Ovary (tissue), 9 donors: Measurements from ENCODE around the gene ACP6. TPM values are rescaled to one million over a fixed set of nuclear protein-coding genes. Genes with fewer than 3 reads are reported as not detected.

Source experiments
- DNase-seq, 5 donors: peaks; one replicate each; pipeline ENCODE4 v3.0.0-alpha.2; 2019 to 2020
- H3K27ac ChIP-seq, 2 donors: fragments of 200-600 bp; one replicate each; pipeline versions ENCODE4 v1.5.1 to v1.8.0; 2019 to 2022
- H3K27me3 ChIP-seq: fragments of 200-600 bp; one replicate; pipeline ENCODE4 v1.8.0; 2022
- H3K36me3 ChIP-seq: fragments of 200-600 bp; sonication (generic); one replicate; pipeline ENCODE4 v1.5.1; 2019
- H3K4me1 ChIP-seq: one replicate; pipeline ENCODE4 v1.8.1; 2013; ENCODE audit warnings: mild to moderate bottlenecking, moderate library complexity; ENCODE audit not compliant: insufficient read depth
- H3K4me3 ChIP-seq: fragments of 200-600 bp; sonication (generic); one replicate; pipeline ENCODE4 v1.5.1; 2017
- H3K9me3 ChIP-seq, 2 donors: fragments of 200-600 bp in 1 of 2; sonication (generic) in 1 of 2; one replicate each; pipeline versions ENCODE4 v1.5.1 to v1.8.1; 2013 to 2019; ENCODE audit warnings: mild to moderate bottlenecking in 1 of 2, moderate library complexity in 1 of 2
- EP300 ChIP-seq: sonication (generic); formaldehyde crosslinking; IDR thresholded peaks from one replicate; pipeline ENCODE4 v1.6.1; 2017; ENCODE audit warnings: antibody characterized with exemption
- POLR2A ChIP-seq: fragments of 450-650 bp; IDR thresholded peaks from one replicate; pipeline ENCODE4 v1.6.1; 2017; ENCODE audit warnings: antibody characterized with exemption, mild to moderate bottlenecking, moderate library complexity
- WGBS, 3 donors: extraction: QIAGEN DNeasy Blood & Tissue Kit in 1 of 3; methylation state at CpG; one replicate each; pipeline versions ENCODE4 v1.1.5 to v1.1.7; 2013 to 2017; 5-methylcytosine and 5-hydroxymethylcytosine counted together
- intact Hi-C, 4 donors: fragments of 100-400 bp; cut with DNase I; formaldehyde crosslinking; loops; one replicate each; pipeline versions ENCODE4 v1.11.0 to v1.15.1; 2022 to 2023
- polyA plus RNA-seq, 2 donors: library from polyadenylated mRNA; stranded (reverse); fragments of 200-250 nt in 1 of 2; fragments of 350-450 nt in 1 of 2; fragmentation: Illumina TruSeq in 1 of 2; extraction: RNeasy Lipid Tissue Mini Kit (QIAGEN cat#74804) in 1 of 2; gene quantifications; one replicate each; pipeline ENCODE4 v1.2.3, GENCODE V29; 2013 to 2014
- total RNA-seq, 7 donors: library from RNA; depleted of rRNA in 2 of 7; stranded (reverse); fragments of >200 nt in 2 of 7; fragmentation: NEBNext Ultra II Directional in 3 of 7; extraction: Animal tissue kit (Norgen Biotek cat#: 25700) in 3 of 7; gene quantifications; one replicate each; pipeline versions ENCODE4 v1.1.0 to v1.2.4, GENCODE V29; 2016 to 2023
- TF ChIP-seq, protein P1 (sequence below), 3 donors: fragments of 450-650 bp in 2 of 3; fragments of 200-600 bp in 1 of 3; IDR thresholded peaks; one replicate each; pipeline versions ENCODE4 v1.5.1 to v1.8.0; 2016 to 2022; ENCODE audit warnings: antibody characterized with exemption in 3 of 3, mild to moderate bottlenecking in 1 of 3
- donor health status: DM: no; HTN: no; CAD: no; lungs with moderate emphysema.
- donor health status: DM: no; HTN: no; CAD: no.
- donor health status: Bipolar disorder and iron deficiency.
- donor health status: DM: yes; HTN: yes; CAD: no.
- donor health status: DM: no; HTN: no; CAD: no.
- donor health status: DM: yes; HTN: yes; CAD: no.

The ACP6 gene
- total and polyA plus RNA-seq, 9 donors: 8.0 to 28.1 (median 17.8) TPM

DNA sequence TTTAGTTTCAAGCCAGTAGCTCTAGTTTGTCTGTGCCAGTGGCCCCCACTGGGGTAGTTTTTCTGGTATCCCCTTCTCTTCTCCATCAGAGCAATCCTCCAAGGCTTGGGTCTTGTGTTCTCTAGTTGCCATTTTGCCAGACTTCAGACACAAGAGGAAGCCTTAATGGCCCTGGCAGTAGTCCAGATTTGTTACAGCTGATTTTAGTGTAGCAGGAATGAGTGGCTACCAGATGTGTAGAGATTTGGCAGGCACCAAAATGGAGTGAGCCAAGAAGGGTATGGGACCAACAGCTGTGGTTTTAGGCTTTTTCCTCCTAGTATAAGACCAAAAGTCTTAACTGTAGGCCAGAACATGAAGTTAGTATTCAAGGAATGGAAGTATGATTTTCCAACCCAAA lies 56.8 kb downstream of the ACP6 start:
- intact Hi-C loops: no loop called here
- no peak overlapping the region for H3K4me3 ChIP-seq
- DNase-seq: no peak
- H3K27ac ChIP-seq: no peak overlapping the region
- TF ChIP-seq, protein P1, sequence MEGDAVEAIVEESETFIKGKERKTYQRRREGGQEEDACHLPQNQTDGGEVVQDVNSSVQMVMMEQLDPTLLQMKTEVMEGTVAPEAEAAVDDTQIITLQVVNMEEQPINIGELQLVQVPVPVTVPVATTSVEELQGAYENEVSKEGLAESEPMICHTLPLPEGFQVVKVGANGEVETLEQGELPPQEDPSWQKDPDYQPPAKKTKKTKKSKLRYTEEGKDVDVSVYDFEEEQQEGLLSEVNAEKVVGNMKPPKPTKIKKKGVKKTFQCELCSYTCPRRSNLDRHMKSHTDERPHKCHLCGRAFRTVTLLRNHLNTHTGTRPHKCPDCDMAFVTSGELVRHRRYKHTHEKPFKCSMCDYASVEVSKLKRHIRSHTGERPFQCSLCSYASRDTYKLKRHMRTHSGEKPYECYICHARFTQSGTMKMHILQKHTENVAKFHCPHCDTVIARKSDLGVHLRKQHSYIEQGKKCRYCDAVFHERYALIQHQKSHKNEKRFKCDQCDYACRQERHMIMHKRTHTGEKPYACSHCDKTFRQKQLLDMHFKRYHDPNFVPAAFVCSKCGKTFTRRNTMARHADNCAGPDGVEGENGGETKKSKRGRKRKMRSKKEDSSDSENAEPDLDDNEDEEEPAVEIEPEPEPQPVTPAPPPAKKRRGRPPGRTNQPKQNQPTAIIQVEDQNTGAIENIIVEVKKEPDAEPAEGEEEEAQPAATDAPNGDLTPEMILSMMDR (IDR thresholded peaks at IDR 0.05): no peak
- TF ChIP-seq POLR2A (no peak), EP300 (no peak)
- H3K27me3 ChIP-seq: no peaks in the 10 kb centered on the region
- no peaks in the 10 kb centered on the region for H3K36me3 ChIP-seq
- no peaks in the 10 kb centered on the region for H3K4me1 ChIP-seq
- no peaks in the 10 kb centered on the region for H3K9me3 ChIP-seq

DNA sequence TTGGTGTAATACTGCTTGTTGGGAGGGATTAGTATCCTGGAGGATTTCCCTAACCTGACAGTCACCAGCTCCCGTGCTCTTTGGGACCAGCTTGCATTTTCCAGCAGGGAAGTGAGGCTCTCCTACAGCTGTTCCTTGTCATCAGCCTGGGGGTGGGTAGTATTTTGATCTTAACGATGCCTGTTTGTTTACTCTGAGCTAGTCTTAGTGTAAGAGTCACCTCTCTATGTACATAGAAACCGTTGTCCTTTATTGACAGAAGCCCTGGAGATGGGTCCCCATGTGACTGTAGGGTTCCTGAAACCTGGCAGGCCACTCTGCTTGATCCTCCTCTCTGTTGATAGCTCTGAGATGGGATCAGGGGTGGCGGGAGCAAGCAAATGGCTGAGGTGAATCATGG lies 58.0 kb downstream of the ACP6 start:
- no peak for DNase-seq
- intact Hi-C loops: no loop called here
- WGBS, 3 donors: 61 to 65% (median 64%) methylated on average over 4 of the region's 4 CpGs
- Histone ChIP-seq H3K4me3 (no peak overlapping the region), H3K27me3 (no peaks in the 10 kb centered on the region), H3K9me3 (no peaks in the 10 kb centered on the region), H3K27ac (no peak overlapping the region), H3K36me3 (no peaks in the 10 kb centered on the region), H3K4me1 (no peaks in the 10 kb centered on the region)
- TF ChIP-seq EP300 (no peak), POLR2A (no peak)
- TF ChIP-seq, protein P1 (IDR thresholded peaks at IDR 0.05): no peak

DNA sequence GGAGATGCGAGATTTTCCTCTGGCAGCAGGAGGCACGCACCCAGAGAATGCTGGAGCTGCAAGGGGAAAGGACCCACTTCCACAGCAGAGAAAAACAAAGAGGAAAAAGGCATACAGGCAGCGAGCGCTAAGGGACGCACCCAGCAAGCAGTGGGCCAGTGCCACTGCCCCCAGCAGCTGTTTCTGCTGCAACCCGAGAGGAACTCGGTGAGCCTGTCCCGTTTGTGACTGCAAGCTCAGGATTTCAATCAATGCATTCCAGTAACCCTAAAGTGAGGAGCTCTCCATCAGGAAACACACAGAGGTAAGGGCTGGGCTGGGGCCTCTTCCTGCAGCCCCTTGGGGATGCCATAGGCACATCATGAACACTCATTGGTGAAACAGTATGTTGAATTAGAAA lies 58.7 kb downstream of the ACP6 start:
- no peak overlapping the region for H3K27ac ChIP-seq
- intact Hi-C loops: no loop called here
- DNase-seq: no peak
- WGBS, 3 donors: 87 to 90% (median 87%) methylated on average over 8 of the region's 8 CpGs
- no peaks in the 10 kb centered on the region for H3K27me3 ChIP-seq
- no peak overlapping the region for H3K4me3 ChIP-seq
- H3K9me3 ChIP-seq: no peaks in the 10 kb centered on the region
- TF ChIP-seq EP300 (no peak), POLR2A (no peak)
- TF ChIP-seq, protein P1 (IDR thresholded peaks at IDR 0.05): no peak
- H3K36me3 ChIP-seq: no peaks in the 10 kb centered on the region
- no peaks in the 10 kb centered on the region for H3K4me1 ChIP-seq

DNA sequence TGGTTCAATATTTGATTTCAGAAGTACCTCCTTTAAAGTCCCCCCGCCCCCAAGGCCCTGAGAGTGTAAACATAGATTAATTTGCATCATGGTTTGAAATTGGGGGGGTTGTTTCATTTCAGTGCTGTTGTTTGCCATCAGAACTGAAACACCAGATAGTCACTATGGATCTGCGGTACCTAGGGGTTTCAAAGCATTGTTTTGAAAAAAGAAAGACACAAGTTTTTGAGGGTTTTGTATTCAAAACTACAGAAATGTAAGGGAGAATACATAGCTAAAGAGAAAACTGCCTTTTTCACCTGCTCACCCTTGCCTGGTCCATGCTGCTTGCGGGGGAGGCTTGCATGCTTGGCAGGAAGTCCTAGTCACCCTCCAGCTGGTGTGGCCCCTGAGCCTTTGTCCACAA lies 59.3 kb downstream of the ACP6 start:
- Histone ChIP-seq H3K36me3 (no peaks in the 10 kb centered on the region), H3K9me3 (no peaks in the 10 kb centered on the region), H3K27ac (no peak overlapping the region), H3K27me3 (no peaks in the 10 kb centered on the region), H3K4me1 (no peaks in the 10 kb centered on the region), H3K4me3 (no peak overlapping the region)
- WGBS, 3 donors: 88 to 91% (median 91%) methylated on average over 3 of the region's 3 CpGs
- no peak for DNase-seq
- TF ChIP-seq, protein P1 (IDR thresholded peaks at IDR 0.05): no peak
- no peak for TF ChIP-seq POLR2A
- no peak for TF ChIP-seq EP300
- intact Hi-C loops: no loop called here

DNA sequence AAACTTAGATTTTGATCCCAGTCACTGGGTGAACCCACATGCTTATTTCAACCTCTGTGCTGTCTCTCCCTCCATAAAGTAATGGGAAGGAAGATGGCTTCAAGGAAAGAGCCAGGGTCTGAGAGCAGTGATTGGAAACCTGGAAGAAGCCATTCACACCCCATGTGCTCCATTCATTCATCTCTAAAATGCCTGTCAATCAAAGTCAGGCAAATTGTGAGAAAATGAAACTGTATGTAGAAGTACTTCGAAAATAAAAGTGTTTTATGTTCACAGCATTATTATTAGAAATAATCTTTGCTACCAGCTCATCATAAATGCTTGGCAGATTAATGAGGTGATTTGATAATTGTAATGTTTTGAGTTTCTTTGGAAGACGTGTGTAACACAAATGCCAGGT lies 61.0 kb downstream of the ACP6 start:
- Histone ChIP-seq H3K27me3 (no peaks in the 10 kb centered on the region), H3K36me3 (no peaks in the 10 kb centered on the region), H3K4me1 (no peaks in the 10 kb centered on the region), H3K27ac (no peak overlapping the region), H3K9me3 (no peaks in the 10 kb centered on the region), H3K4me3 (no peak overlapping the region)
- intact Hi-C loops: no loop called here
- no peak for DNase-seq
- TF ChIP-seq, protein P1 (IDR thresholded peaks at IDR 0.05): no peak
- 68 to 74% (median 70%) methylated on average over 2 of the region's 2 CpGs for WGBS, 3 donors
